Left lung (tissue), 10 donors: ENCODE measurements around the gene KRTAP10-6. TPM values are rescaled to one million over a fixed set of nuclear protein-coding genes. Genes with fewer than 3 reads are reported as not detected.
"Not testable (repeated sequence)": the region's sequence is repeated elsewhere in the genome, so short reads cannot be mapped to it uniquely, and the experiment has no call there.

Experiments
- ATAC-seq: fragments of 200-7000 bp; cut with Tn5 transposase; one replicate; pipeline ENCODE4 v1.9.1; 2020; ENCODE audit warnings: moderate library complexity
- DNase-seq, 4 donors: peaks; one replicate each; pipeline ENCODE4 v3.0.0-alpha.2; 2013 to 2020
- H3K27ac ChIP-seq, 2 donors: fragments of 200-600 bp; sonication (generic) in 1 of 2; one replicate each; pipeline versions ENCODE4 v1.5.0 to v1.8.0; 2020 to 2021
- H3K27me3 ChIP-seq, 2 donors: fragments of 200-600 bp; sonication (generic) in 1 of 2; one replicate each; pipeline versions ENCODE4 v1.5.0 to v1.8.0; 2020 to 2021
- H3K36me3 ChIP-seq, 2 donors: fragments of 200-600 bp; sonication (generic) in 1 of 2; one replicate each; pipeline versions ENCODE4 v1.5.0 to v1.8.0; 2020 to 2021
- H3K4me1 ChIP-seq, 2 donors: fragments of 200-600 bp; one replicate each; pipeline ENCODE4 v1.8.0; 2021
- H3K4me3 ChIP-seq, 2 donors: fragments of 200-600 bp; sonication (generic) in 1 of 2; one replicate each; pipeline versions ENCODE4 v1.5.0 to v1.8.0; 2020 to 2021; ENCODE audit warnings: mild to moderate bottlenecking in 1 of 2
- H3K9me3 ChIP-seq, 2 donors: fragments of 200-600 bp; sonication (generic) in 1 of 2; one replicate each; pipeline versions ENCODE4 v1.5.0 to v1.8.0; 2020 to 2021
- intact Hi-C, 2 donors: fragments of 100-400 bp; cut with DNase I; formaldehyde crosslinking; loops; one replicate each; pipeline versions ENCODE4 v1.11.2 to v1.14.2; 2022
- polyA plus RNA-seq, 6 donors: library from polyadenylated mRNA; unstranded; fragments of 120-200 nt; gene quantifications; one replicate each; pipeline ENCODE4 v1.2.1, GENCODE V29; 2013; ENCODE audit not compliant: insufficient read length in 6 of 6
- total RNA-seq, 2 donors: library from RNA; stranded (reverse); fragmentation: NEBNext Ultra II Directional; extraction: Animal tissue kit (Norgen Biotek cat#: 25700); gene quantifications; one replicate each; pipeline ENCODE4 v1.2.1, GENCODE V29; 2021
- TF ChIP-seq, protein P1 (sequence below), 2 donors: fragments of 200-600 bp; sonication (generic) in 1 of 2; IDR thresholded peaks; one replicate each; pipeline versions ENCODE4 v1.5.0 to v1.8.0; 2021; ENCODE audit warnings: antibody characterized with exemption in 2 of 2
- donor health status: DM: no; HTN: yes; CAD: no.
- donor health status: DM: no; HTN: no; CAD: no.

Gene KRTAP10-6
- total and polyA plus RNA-seq, 8 donors = not detected

GRCh38 chr21:44551340-44551961 is 40.9 kb downstream of the KRTAP10-6 start, which contains the start of gene KRTAP10-2:
Gene KRTAP10-2, minus strand, starts transcription at chr21:44551505. Its CDS starts 47 bp downstream, at chr21:44551458.
- ATAC-seq = no peak
- peak in 1 of 4 donors; percentile 71 for DNase-seq
- Histone ChIP-seq H3K27ac (no peak within 1 kb of the TSS), H3K27me3 (peaks cover 0 to 75% of the 10 kb centered on the region in 2 donors), H3K36me3 (no peaks in the 10 kb centered on the region), H3K9me3 (peaks cover 0 to 3% of the 10 kb centered on the region in 2 donors), H3K4me3 (no peak within 1 kb of the TSS), H3K4me1 (no peaks in the 10 kb centered on the region)
- intact Hi-C loops = no loop called here
- TF ChIP-seq, protein P1, sequence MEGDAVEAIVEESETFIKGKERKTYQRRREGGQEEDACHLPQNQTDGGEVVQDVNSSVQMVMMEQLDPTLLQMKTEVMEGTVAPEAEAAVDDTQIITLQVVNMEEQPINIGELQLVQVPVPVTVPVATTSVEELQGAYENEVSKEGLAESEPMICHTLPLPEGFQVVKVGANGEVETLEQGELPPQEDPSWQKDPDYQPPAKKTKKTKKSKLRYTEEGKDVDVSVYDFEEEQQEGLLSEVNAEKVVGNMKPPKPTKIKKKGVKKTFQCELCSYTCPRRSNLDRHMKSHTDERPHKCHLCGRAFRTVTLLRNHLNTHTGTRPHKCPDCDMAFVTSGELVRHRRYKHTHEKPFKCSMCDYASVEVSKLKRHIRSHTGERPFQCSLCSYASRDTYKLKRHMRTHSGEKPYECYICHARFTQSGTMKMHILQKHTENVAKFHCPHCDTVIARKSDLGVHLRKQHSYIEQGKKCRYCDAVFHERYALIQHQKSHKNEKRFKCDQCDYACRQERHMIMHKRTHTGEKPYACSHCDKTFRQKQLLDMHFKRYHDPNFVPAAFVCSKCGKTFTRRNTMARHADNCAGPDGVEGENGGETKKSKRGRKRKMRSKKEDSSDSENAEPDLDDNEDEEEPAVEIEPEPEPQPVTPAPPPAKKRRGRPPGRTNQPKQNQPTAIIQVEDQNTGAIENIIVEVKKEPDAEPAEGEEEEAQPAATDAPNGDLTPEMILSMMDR (IDR thresholded peaks at IDR 0.05) = no peak

DNA sequence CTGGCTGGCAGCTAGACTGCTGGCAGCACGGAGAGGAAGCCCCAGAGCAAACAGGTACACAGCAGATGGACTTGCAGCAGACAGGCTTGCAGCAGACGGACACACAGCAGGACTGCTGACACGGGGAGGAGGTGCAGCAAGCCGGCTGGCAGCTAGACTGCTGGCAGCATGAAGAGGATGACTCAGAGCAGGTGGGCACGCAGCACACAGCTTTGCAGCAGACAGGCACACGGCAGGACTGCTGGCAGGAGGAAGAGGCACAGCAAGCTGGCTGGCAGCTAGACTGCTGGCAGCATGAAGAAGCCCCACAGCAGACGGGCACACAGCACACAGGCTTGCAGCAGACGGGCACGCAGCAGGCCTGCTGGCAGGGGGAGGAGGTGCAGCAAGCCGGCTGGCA is 41.5 kb downstream of the KRTAP10-6 start:
- peaks cover 0 to 9% of the 10 kb centered on the region in 2 donors for H3K9me3 ChIP-seq
- DNase-seq (peak in 1 of 4 donors; percentile 58), ATAC-seq (no peak)
- no peak overlapping the region for H3K4me3 ChIP-seq
- TF ChIP-seq, protein P1 (IDR thresholded peaks at IDR 0.05) = no peak
- peaks cover 0 to 72% of the 10 kb centered on the region in 2 donors for H3K27me3 ChIP-seq
- no peak overlapping the region for H3K27ac ChIP-seq
- H3K4me1 ChIP-seq = no peaks in the 10 kb centered on the region
- no peaks in the 10 kb centered on the region for H3K36me3 ChIP-seq
- intact Hi-C loops = no loop called here

- H3K9me3 ChIP-seq, H3K36me3 ChIP-seq, H3K4me3 ChIP-seq, ATAC-seq, H3K4me1 ChIP-seq, intact Hi-C loops, H3K27ac ChIP-seq: not testable (repeated sequence)
- H3K27me3 ChIP-seq = peaks cover 0 to 67% of the 10 kb centered on the region in 2 donors
- peak in 1 of 4 donors; percentile 78 for DNase-seq
These were observed 42.0 kb downstream of the KRTAP10-6 start for GRCh38 chr21:44550285-44550684.

DNA sequence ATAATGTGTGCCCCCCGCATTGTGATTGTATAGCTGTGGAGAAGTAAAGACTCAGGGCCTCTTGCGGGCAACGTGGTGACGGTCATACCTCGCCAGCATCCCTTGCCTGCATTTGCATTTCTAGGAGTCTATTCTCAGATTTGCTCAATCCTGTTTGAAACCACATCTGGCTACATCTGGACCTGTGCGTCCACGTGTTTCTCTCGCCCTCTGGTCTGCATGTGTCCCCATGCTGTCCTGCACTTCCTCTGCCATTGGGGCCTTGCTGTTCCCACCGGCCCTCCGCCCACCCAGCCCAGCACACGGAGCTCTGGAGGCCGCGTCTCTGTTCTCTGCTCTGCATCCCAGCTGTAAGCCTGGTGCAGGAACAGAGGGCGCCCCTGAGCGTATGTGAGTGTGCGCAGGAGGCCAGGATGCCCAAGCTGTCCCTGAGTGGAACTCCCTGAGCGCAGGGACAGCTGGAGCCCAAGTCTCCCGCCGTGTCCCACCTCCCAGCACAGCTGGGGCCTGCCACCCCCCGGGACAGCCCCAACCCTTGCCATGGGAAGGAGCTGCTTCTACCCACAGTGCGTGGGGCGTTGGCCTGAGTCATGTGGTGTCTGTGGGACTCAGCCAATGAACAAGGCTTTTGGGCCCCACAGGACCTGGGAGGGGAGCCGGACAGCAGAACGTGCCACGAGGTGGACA is 42.6 kb downstream of the KRTAP10-6 start:
- H3K9me3 ChIP-seq = peaks cover 0 to 9% of the 10 kb centered on the region in 2 donors
- H3K36me3 ChIP-seq = no peaks in the 10 kb centered on the region
- no peak overlapping the region for H3K4me3 ChIP-seq
- peaks cover 0 to 63% of the 10 kb centered on the region in 2 donors for H3K27me3 ChIP-seq
- no peak overlapping the region for H3K27ac ChIP-seq
- DNase-seq = peak in 1 of 4 donors; percentile 68
- no peak for ATAC-seq
- no peaks in the 10 kb centered on the region for H3K4me1 ChIP-seq
- TF ChIP-seq, protein P1 (IDR thresholded peaks at IDR 0.05) = no peak
- intact Hi-C loops = no loop called here

GRCh38 chr21:44548922-44549321 is 43.4 kb downstream of the KRTAP10-6 start:
- DNase-seq = peak in 2 of 4 donors; percentile 6 to 35
- H3K9me3 ChIP-seq = peaks cover 0 to 9% of the 10 kb centered on the region in 2 donors
- H3K4me1 ChIP-seq = no peaks in the 10 kb centered on the region
- intact Hi-C loops = no loop called here
- TF ChIP-seq, protein P1 (IDR thresholded peaks at IDR 0.05) = no peak
- H3K27me3 ChIP-seq = peaks cover 0 to 63% of the 10 kb centered on the region in 2 donors
- no peak overlapping the region for H3K27ac ChIP-seq
- no peaks in the 10 kb centered on the region for H3K36me3 ChIP-seq
- ATAC-seq = peak; percentile 47
- no peak overlapping the region for H3K4me3 ChIP-seq
